Measurements from ENCODE around the gene GSK3A. TPM values are rescaled to one million over a fixed set of nuclear protein-coding genes. Genes with fewer than 3 reads are reported as not detected.

The GSK3A gene
- total and polyA plus RNA-seq, 2 of the 8 experiments (the other 6 are each of a cell fraction or from before 2014, with no cell fraction given) = 55.3 to 84.0 TPM

DNA sequence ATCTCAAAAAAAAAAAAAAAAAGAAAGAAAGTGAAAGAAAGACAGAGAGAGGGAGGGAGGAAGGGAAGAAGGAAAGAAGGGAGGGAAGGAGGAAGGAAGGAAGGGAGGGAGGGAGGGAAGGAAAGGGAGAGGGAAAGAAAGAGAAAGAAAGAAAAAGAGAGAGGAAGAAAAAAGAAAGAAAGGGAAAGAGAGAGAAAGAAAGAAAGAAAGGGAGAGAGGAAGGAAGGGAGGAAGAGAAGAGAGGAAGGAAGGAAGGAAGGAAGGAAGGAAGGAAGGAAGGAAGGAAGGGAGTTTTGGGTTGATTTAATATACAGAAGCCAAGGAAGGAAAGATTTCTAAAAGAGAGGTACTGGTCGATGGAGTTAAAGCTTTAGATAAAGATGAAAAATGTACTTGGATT, 53.7 kb downstream of the GSK3A start (continued):
- TF ChIP-seq, protein P1, sequence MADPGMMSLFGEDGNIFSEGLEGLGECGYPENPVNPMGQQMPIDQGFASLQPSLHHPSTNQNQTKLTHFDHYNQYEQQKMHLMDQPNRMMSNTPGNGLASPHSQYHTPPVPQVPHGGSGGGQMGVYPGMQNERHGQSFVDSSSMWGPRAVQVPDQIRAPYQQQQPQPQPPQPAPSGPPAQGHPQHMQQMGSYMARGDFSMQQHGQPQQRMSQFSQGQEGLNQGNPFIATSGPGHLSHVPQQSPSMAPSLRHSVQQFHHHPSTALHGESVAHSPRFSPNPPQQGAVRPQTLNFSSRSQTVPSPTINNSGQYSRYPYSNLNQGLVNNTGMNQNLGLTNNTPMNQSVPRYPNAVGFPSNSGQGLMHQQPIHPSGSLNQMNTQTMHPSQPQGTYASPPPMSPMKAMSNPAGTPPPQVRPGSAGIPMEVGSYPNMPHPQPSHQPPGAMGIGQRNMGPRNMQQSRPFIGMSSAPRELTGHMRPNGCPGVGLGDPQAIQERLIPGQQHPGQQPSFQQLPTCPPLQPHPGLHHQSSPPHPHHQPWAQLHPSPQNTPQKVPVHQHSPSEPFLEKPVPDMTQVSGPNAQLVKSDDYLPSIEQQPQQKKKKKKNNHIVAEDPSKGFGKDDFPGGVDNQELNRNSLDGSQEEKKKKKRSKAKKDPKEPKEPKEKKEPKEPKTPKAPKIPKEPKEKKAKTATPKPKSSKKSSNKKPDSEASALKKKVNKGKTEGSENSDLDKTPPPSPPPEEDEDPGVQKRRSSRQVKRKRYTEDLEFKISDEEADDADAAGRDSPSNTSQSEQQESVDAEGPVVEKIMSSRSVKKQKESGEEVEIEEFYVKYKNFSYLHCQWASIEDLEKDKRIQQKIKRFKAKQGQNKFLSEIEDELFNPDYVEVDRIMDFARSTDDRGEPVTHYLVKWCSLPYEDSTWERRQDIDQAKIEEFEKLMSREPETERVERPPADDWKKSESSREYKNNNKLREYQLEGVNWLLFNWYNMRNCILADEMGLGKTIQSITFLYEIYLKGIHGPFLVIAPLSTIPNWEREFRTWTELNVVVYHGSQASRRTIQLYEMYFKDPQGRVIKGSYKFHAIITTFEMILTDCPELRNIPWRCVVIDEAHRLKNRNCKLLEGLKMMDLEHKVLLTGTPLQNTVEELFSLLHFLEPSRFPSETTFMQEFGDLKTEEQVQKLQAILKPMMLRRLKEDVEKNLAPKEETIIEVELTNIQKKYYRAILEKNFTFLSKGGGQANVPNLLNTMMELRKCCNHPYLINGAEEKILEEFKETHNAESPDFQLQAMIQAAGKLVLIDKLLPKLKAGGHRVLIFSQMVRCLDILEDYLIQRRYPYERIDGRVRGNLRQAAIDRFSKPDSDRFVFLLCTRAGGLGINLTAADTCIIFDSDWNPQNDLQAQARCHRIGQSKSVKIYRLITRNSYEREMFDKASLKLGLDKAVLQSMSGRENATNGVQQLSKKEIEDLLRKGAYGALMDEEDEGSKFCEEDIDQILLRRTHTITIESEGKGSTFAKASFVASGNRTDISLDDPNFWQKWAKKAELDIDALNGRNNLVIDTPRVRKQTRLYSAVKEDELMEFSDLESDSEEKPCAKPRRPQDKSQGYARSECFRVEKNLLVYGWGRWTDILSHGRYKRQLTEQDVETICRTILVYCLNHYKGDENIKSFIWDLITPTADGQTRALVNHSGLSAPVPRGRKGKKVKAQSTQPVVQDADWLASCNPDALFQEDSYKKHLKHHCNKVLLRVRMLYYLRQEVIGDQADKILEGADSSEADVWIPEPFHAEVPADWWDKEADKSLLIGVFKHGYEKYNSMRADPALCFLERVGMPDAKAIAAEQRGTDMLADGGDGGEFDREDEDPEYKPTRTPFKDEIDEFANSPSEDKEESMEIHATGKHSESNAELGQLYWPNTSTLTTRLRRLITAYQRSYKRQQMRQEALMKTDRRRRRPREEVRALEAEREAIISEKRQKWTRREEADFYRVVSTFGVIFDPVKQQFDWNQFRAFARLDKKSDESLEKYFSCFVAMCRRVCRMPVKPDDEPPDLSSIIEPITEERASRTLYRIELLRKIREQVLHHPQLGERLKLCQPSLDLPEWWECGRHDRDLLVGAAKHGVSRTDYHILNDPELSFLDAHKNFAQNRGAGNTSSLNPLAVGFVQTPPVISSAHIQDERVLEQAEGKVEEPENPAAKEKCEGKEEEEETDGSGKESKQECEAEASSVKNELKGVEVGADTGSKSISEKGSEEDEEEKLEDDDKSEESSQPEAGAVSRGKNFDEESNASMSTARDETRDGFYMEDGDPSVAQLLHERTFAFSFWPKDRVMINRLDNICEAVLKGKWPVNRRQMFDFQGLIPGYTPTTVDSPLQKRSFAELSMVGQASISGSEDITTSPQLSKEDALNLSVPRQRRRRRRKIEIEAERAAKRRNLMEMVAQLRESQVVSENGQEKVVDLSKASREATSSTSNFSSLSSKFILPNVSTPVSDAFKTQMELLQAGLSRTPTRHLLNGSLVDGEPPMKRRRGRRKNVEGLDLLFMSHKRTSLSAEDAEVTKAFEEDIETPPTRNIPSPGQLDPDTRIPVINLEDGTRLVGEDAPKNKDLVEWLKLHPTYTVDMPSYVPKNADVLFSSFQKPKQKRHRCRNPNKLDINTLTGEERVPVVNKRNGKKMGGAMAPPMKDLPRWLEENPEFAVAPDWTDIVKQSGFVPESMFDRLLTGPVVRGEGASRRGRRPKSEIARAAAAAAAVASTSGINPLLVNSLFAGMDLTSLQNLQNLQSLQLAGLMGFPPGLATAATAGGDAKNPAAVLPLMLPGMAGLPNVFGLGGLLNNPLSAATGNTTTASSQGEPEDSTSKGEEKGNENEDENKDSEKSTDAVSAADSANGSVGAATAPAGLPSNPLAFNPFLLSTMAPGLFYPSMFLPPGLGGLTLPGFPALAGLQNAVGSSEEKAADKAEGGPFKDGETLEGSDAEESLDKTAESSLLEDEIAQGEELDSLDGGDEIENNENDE (IDR thresholded peaks at IDR 0.05; ENCODE audit: insufficient replicate concordance, low read length) = no peak
- TF ChIP-seq SIN3A (conservative IDR thresholded peaks at IDR 0.05 in 1 of 2, IDR thresholded peaks at IDR 0.05 in 1 of 2; ENCODE audit: low read depth in 1 of 2, low read length in 2 of 2) = no peak
- TF ChIP-seq, protein P2, sequence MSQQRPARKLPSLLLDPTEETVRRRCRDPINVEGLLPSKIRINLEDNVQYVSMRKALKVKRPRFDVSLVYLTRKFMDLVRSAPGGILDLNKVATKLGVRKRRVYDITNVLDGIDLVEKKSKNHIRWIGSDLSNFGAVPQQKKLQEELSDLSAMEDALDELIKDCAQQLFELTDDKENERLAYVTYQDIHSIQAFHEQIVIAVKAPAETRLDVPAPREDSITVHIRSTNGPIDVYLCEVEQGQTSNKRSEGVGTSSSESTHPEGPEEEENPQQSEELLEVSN (IDR thresholded peaks at IDR 0.05) = no peak
- TF ChIP-seq, protein P3, sequence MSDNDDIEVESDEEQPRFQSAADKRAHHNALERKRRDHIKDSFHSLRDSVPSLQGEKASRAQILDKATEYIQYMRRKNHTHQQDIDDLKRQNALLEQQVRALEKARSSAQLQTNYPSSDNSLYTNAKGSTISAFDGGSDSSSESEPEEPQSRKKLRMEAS (IDR thresholded peaks at IDR 0.05) = no peak
- TF ChIP-seq, protein P4, sequence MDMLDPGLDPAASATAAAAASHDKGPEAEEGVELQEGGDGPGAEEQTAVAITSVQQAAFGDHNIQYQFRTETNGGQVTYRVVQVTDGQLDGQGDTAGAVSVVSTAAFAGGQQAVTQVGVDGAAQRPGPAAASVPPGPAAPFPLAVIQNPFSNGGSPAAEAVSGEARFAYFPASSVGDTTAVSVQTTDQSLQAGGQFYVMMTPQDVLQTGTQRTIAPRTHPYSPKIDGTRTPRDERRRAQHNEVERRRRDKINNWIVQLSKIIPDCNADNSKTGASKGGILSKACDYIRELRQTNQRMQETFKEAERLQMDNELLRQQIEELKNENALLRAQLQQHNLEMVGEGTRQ (IDR thresholded peaks at IDR 0.05; ENCODE audit: low read length) = no peak
- no peak for TF ChIP-seq SRF (IDR thresholded peaks at IDR 0.05; ENCODE audit: low read depth, low read length)
- TF ChIP-seq, protein P5, sequence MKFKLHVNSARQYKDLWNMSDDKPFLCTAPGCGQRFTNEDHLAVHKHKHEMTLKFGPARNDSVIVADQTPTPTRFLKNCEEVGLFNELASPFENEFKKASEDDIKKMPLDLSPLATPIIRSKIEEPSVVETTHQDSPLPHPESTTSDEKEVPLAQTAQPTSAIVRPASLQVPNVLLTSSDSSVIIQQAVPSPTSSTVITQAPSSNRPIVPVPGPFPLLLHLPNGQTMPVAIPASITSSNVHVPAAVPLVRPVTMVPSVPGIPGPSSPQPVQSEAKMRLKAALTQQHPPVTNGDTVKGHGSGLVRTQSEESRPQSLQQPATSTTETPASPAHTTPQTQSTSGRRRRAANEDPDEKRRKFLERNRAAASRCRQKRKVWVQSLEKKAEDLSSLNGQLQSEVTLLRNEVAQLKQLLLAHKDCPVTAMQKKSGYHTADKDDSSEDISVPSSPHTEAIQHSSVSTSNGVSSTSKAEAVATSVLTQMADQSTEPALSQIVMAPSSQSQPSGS (IDR thresholded peaks at IDR 0.05; ENCODE audit: low read length) = no peak
